Measurements from ENCODE around the gene ENPP1. TPM values are rescaled to one million over a fixed set of nuclear protein-coding genes. Genes with fewer than 3 reads are reported as not detected.

Gene ENPP1
- total RNA-seq, 2 donors from 2014 or later: 17.8 to 18.9 TPM

GRCh38 chr6:131828951-131829350, 21.1 kb downstream of the ENPP1 start:
- TF ChIP-seq CTCF (IDR thresholded peaks at IDR 0.05) (no peak), POLR2AphosphoS5 (IDR thresholded peaks at IDR 0.05) (peak; percentile 40), POLR2A (IDR thresholded peaks at IDR 0.05) (no peak)
- H3K36me3 ChIP-seq: no peaks in the 10 kb centered on the region
- peak overlapping the region; percentile 61 to 66 for H3K27ac ChIP-seq
- no peak overlapping the region for H3K4me3 ChIP-seq
- intact Hi-C loops (cut with DNase I): no loop called here
- H3K27me3 ChIP-seq (replicated peaks; ENCODE audit: insufficient read depth): no peaks in the 10 kb centered on the region
- H3K4me1 ChIP-seq (replicated peaks): no peaks in the 10 kb centered on the region
- no peak for DNase-seq (ENCODE audit: low spot score)
- H3K9me3 ChIP-seq: no peaks in the 10 kb centered on the region
- 25% methylated on average over 2 of the region's 2 CpGs for WGBS

GRCh38 chr6:131831392-131831791, 23.6 kb downstream of the ENPP1 start:
- Histone ChIP-seq H3K27ac (no peak overlapping the region), H3K4me3 (no peak overlapping the region), H3K36me3 (no peaks in the 10 kb centered on the region), H3K27me3 (replicated peaks; ENCODE audit: insufficient read depth) (no peaks in the 10 kb centered on the region), H3K9me3 (no peaks in the 10 kb centered on the region), H3K4me1 (replicated peaks) (no peaks in the 10 kb centered on the region)
- TF ChIP-seq POLR2A (IDR thresholded peaks at IDR 0.05) (no peak), POLR2AphosphoS5 (IDR thresholded peaks at IDR 0.05) (no peak), CTCF (IDR thresholded peaks at IDR 0.05) (no peak)
- 51% methylated on average over 4 of the region's 4 CpGs for WGBS
- intact Hi-C loops (cut with DNase I): no loop called here
- DNase-seq (ENCODE audit: low spot score): no peak

- no peak for TF ChIP-seq POLR2AphosphoS5 (IDR thresholded peaks at IDR 0.05)
- no peak for TF ChIP-seq CTCF (IDR thresholded peaks at IDR 0.05)
- no peak for TF ChIP-seq POLR2A (IDR thresholded peaks at IDR 0.05)
Measured at GRCh38 chr6:131831886-131832285, 24.1 kb downstream of the ENPP1 start.

GRCh38 chr6:131832363-131832762, 24.5 kb downstream of the ENPP1 start:
- no peak overlapping the region for H3K27ac ChIP-seq
- no peak for DNase-seq (ENCODE audit: low spot score)
- WGBS: 100% methylated on average over 1 of the region's 1 CpG
- no peak overlapping the region for H3K4me3 ChIP-seq
- no peaks in the 10 kb centered on the region for H3K27me3 ChIP-seq (replicated peaks; ENCODE audit: insufficient read depth)
- TF ChIP-seq POLR2A (IDR thresholded peaks at IDR 0.05) (no peak), POLR2AphosphoS5 (IDR thresholded peaks at IDR 0.05) (no peak), CTCF (IDR thresholded peaks at IDR 0.05) (no peak)
- no peaks in the 10 kb centered on the region for H3K36me3 ChIP-seq
- intact Hi-C loops (cut with DNase I): no loop called here
- no peaks in the 10 kb centered on the region for H3K9me3 ChIP-seq
- no peaks in the 10 kb centered on the region for H3K4me1 ChIP-seq (replicated peaks)

More at GRCh38 chr6:131831886-131832285, 24.1 kb downstream of the ENPP1 start:
- Histone ChIP-seq H3K4me1 (replicated peaks) (no peaks in the 10 kb centered on the region), H3K4me3 (no peak overlapping the region), H3K9me3 (no peaks in the 10 kb centered on the region), H3K27ac (no peak overlapping the region), H3K36me3 (no peaks in the 10 kb centered on the region), H3K27me3 (replicated peaks; ENCODE audit: insufficient read depth) (no peaks in the 10 kb centered on the region)
- 56% methylated on average over 1 of the region's 1 CpG for WGBS
- intact Hi-C loops (cut with DNase I): no loop called here
- DNase-seq (ENCODE audit: low spot score): no peak

- Histone ChIP-seq H3K27me3 (replicated peaks; ENCODE audit: insufficient read depth) (no peaks in the 10 kb centered on the region), H3K27ac (no peak overlapping the region), H3K4me3 (no peak overlapping the region), H3K36me3 (no peaks in the 10 kb centered on the region), H3K9me3 (no peaks in the 10 kb centered on the region), H3K4me1 (replicated peaks) (no peaks in the 10 kb centered on the region)
- DNase-seq (ENCODE audit: low spot score): no peak
- 70% methylated on average over 1 of the region's 1 CpG for whole genome bisulfite sequencing
- no peak for TF ChIP-seq POLR2AphosphoS5 (IDR thresholded peaks at IDR 0.05)
- no peak for TF ChIP-seq POLR2A (IDR thresholded peaks at IDR 0.05)
- TF ChIP-seq CTCF (IDR thresholded peaks at IDR 0.05): no peak
- intact Hi-C loops (cut with DNase I): no loop called here
Measured at GRCh38 chr6:131838051-131838450, 30.2 kb downstream of the ENPP1 start.
